Lung (tissue), 16 donors: ENCODE measurements around the gene EEF1B2. TPM values are rescaled to one million over a fixed set of nuclear protein-coding genes. Genes with fewer than 3 reads are reported as not detected.

Experiments used
- ATAC-seq: fragments of 200-7000 bp; cut with Tn5 transposase; one replicate; pipeline ENCODE4 v1.9.1; 2020; ENCODE audit warnings: moderate number of reproducible peaks; ENCODE audit not compliant: insufficient read depth, low FRiP score
- DNase-seq, 3 donors: peaks; one replicate each; pipeline ENCODE4 v3.0.0-alpha.2; 2013 to 2017
- H3K27ac ChIP-seq, 2 donors: one replicate each; pipeline ENCODE4 v1.5.1; 2013; ENCODE audit warnings: mild to moderate bottlenecking in 2 of 2, moderate library complexity in 2 of 2, control low read depth in 1 of 2, inconsistent platforms in 1 of 2, low read depth in 1 of 2, low read length in 1 of 2
- H3K27me3 ChIP-seq, 3 donors: one replicate each; pipeline ENCODE4 v1.5.1; 2013; ENCODE audit warnings: low read length in 2 of 3; ENCODE audit not compliant: control insufficient read depth in 3 of 3, insufficient read depth in 3 of 3
- H3K36me3 ChIP-seq, 4 donors: one replicate each; pipeline ENCODE4 v1.5.1; 2013; ENCODE audit warnings: low read length in 4 of 4, mild to moderate bottlenecking in 1 of 4, moderate library complexity in 1 of 4; ENCODE audit not compliant: control insufficient read depth in 4 of 4, insufficient read depth in 4 of 4
- H3K4me1 ChIP-seq, 5 donors: one replicate each; pipeline ENCODE4 v1.5.1; 2013; ENCODE audit warnings: low read length in 5 of 5, mild to moderate bottlenecking in 2 of 5, moderate library complexity in 1 of 5; ENCODE audit not compliant: control insufficient read depth in 5 of 5, insufficient read depth in 5 of 5
- H3K4me3 ChIP-seq: one replicate; pipeline ENCODE4 v1.5.1; 2013; ENCODE audit warnings: mild to moderate bottlenecking, control low read depth, moderate library complexity
- H3K9ac ChIP-seq, 2 donors: one replicate each; pipeline ENCODE4 v1.5.1; 2013; ENCODE audit warnings: low read length in 2 of 2, control low read depth in 1 of 2; ENCODE audit not compliant: insufficient read depth in 1 of 2
- H3K9me3 ChIP-seq, 4 donors: one replicate each; pipeline ENCODE4 v1.5.1; 2013; ENCODE audit warnings: low read length in 3 of 4, mild to moderate bottlenecking in 1 of 4, moderate library complexity in 1 of 4; ENCODE audit not compliant: control insufficient read depth in 4 of 4, insufficient read depth in 3 of 4
- CTCF ChIP-seq: IDR thresholded peaks from 2 replicates; pipeline ENCODE4 v1.5.1; 2012; ENCODE audit warnings: mild to moderate bottlenecking; ENCODE audit errors: control extremely low read depth, extremely low read depth
- WGBS, 2 donors: extraction: QIAGEN DNeasy Blood & Tissue Kit; methylation state at CpG; one replicate each; pipeline ENCODE4 v1.1.7; 2013; 5-methylcytosine and 5-hydroxymethylcytosine counted together
- long read RNA-seq, 5 donors: transcript quantifications; one replicate each; lab custom pipeline, GENCODE V29; 2026
- polyA plus RNA-seq, 2 donors: library from polyadenylated mRNA; stranded (reverse); fragments of 200-250 nt; gene quantifications; one replicate each; pipeline ENCODE4 v1.2.1, GENCODE V29; 2013
- total RNA-seq, 2 donors: library from RNA; depleted of rRNA in 1 of 2; stranded (reverse); fragments of >200 nt in 1 of 2; gene quantifications; one replicate each; pipeline ENCODE4 v1.2.1, GENCODE V29; 2014 to 2021
- donor health status: control.
- donor health status: control.
- donor health status: Bipolar disorder and iron deficiency.
- donor health status: healthy.
- donor health status: DM: yes; HTN: yes; CAD: no.

The EEF1B2 gene
- total RNA-seq (100 to 1,000 TPM; 217 to 409 TPM), polyA plus RNA-seq (100 to 1,000 TPM; 638 to 737 TPM)
- long read RNA-seq, donor 1, transcript EEF1B2-201 (7 exons, 844 nt): minor isoform, 13 of 696 reads
- long read RNA-seq, donor 1, transcript EEF1B2-211 (2 exons, 587 nt): minor isoform, 17 of 696 reads
- long read RNA-seq, donor 1, transcript EEF1B2-202 (7 exons, 880 nt): minor isoform, 10 of 696 reads
- long read RNA-seq, donor 1, transcript EEF1B2-203 (6 exons, 1,098 nt): major isoform, 533 of 696 reads
- long read RNA-seq, donor 1, partial matches to known transcripts: 115 of 696 reads
- long read RNA-seq, donor 1, other reads (novel, unspliced or antisense): 0 of 696 reads
- long read RNA-seq, donor 2, transcript EEF1B2-201 (7 exons, 844 nt): minor isoform, 5 of 302 reads
- long read RNA-seq, donor 2, transcript EEF1B2-203 (6 exons, 1,098 nt): major isoform, 218 of 302 reads
- long read RNA-seq, donor 2, transcript EEF1B2-211 (2 exons, 587 nt): minor isoform, 13 of 302 reads
- long read RNA-seq, donor 2, partial matches to known transcripts: 55 of 302 reads
- long read RNA-seq, donor 2, other reads (novel, unspliced or antisense): 6 of 302 reads
- long read RNA-seq, donor 3, transcript EEF1B2-209 (2 exons, 1,025 nt): minor isoform, 6 of 356 reads
- long read RNA-seq, donor 3, transcript EEF1B2-211 (2 exons, 587 nt): minor isoform, 6 of 356 reads
- long read RNA-seq, donor 3, transcript EEF1B2-203 (6 exons, 1,098 nt): major isoform, 274 of 356 reads
- long read RNA-seq, donor 3, transcript EEF1B2-201 (7 exons, 844 nt): minor isoform, 10 of 356 reads
- long read RNA-seq, donor 3, partial matches to known transcripts: 50 of 356 reads
- long read RNA-seq, donor 3, other reads (novel, unspliced or antisense): 6 of 356 reads
- long read RNA-seq, donor 4, transcript EEF1B2-203 (6 exons, 1,098 nt): major isoform, 245 of 339 reads
- long read RNA-seq, donor 4, transcript EEF1B2-211 (2 exons, 587 nt): minor isoform, 19 of 339 reads
- long read RNA-seq, donor 4, transcript EEF1B2-201 (7 exons, 844 nt): minor isoform, 6 of 339 reads
- long read RNA-seq, donor 4, partial matches to known transcripts: 63 of 339 reads
- long read RNA-seq, donor 4, other reads (novel, unspliced or antisense): 0 of 339 reads
- long read RNA-seq, donor 5, transcript EEF1B2-203 (6 exons, 1,098 nt): major isoform, 535 of 717 reads
- long read RNA-seq, donor 5, transcript EEF1B2-201 (7 exons, 844 nt): minor isoform, 23 of 717 reads
- long read RNA-seq, donor 5, transcript EEF1B2-211 (2 exons, 587 nt): minor isoform, 23 of 717 reads
- long read RNA-seq, donor 5, transcript EEF1B2-209 (2 exons, 1,025 nt): minor isoform, 9 of 717 reads
- long read RNA-seq, donor 5, partial matches to known transcripts: 119 of 717 reads
- long read RNA-seq, donor 5, other reads (novel, unspliced or antisense): 0 of 717 reads

GRCh38 chr2:206159346-206160124 lies at the start of gene EEF1B2, which contains the start of gene NDUFS1:
Gene EEF1B2 (plus strand): TSS chr2:206159895. CDS start chr2:206159980, 85 bp downstream.
Gene NDUFS1 (minus strand): TSS chr2:206159444. CDS start chr2:206153678, 5,766 bp downstream.
- Histone ChIP-seq H3K4me1 (peaks cover 3 to 17% (median 7%) of the 10 kb centered on the region in 5 donors), H3K9me3 (no peaks in the 10 kb centered on the region), H3K9ac (peak within 1 kb of the TSS; percentile 88 to 95), H3K36me3 (peaks cover 9 to 36% (median 21%) of the 10 kb centered on the region in 4 donors), H3K4me3 (peak within 1 kb of the TSS; percentile 70), H3K27ac (peak within 1 kb of the TSS; percentile 83 to 96), H3K27me3 (no peaks in the 10 kb centered on the region)
- DNase-seq: peak; percentile 98 to 100 (median 99)
- peak; percentile 97 for ATAC-seq
- TF ChIP-seq CTCF: no peak
- 0% methylated on average over 62 to 64 of the region's 64 CpGs for WGBS, 2 donors

- no peak for TF ChIP-seq CTCF
- Histone ChIP-seq H3K27me3 (no peaks in the 10 kb centered on the region), H3K9me3 (peaks cover 0 to 6% (median 2%) of the 10 kb centered on the region in 4 donors), H3K4me1 (no peaks in the 10 kb centered on the region), H3K9ac (no peak overlapping the region), H3K27ac (no peak overlapping the region), H3K4me3 (no peak overlapping the region), H3K36me3 (peaks cover 2 to 11% (median 8%) of the 10 kb centered on the region in 4 donors)
- DNase-seq (no peak), ATAC-seq (no peak)
- WGBS, 2 donors: 95 to 99% methylated on average over 3 of the region's 3 CpGs
Observed at GRCh38 chr2:206112108-206112507, 47.6 kb upstream of the EEF1B2 start.
